Measurements from ENCODE around the gene ATL3.

DNA sequence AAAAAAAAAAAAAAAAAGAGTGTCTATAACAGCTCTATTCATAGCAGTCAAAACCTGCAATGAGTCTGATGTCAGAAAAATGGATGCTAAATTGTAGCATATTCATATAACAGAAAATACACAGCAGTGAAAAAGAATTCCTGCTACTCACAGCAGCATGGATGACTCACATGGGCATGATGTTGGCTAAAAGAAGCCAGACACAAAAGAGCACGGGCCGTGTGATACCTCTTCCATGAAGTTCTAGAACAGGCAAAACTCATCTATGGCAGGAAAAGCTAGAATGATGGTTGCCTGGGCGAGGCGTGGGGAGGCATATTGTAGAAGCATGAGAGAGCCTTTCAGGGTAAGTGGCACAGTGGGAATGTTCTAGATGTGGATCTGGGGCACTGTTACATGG lies 75.9 kb downstream of the ATL3 start:
- TF ChIP-seq, protein P1, sequence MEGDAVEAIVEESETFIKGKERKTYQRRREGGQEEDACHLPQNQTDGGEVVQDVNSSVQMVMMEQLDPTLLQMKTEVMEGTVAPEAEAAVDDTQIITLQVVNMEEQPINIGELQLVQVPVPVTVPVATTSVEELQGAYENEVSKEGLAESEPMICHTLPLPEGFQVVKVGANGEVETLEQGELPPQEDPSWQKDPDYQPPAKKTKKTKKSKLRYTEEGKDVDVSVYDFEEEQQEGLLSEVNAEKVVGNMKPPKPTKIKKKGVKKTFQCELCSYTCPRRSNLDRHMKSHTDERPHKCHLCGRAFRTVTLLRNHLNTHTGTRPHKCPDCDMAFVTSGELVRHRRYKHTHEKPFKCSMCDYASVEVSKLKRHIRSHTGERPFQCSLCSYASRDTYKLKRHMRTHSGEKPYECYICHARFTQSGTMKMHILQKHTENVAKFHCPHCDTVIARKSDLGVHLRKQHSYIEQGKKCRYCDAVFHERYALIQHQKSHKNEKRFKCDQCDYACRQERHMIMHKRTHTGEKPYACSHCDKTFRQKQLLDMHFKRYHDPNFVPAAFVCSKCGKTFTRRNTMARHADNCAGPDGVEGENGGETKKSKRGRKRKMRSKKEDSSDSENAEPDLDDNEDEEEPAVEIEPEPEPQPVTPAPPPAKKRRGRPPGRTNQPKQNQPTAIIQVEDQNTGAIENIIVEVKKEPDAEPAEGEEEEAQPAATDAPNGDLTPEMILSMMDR (conservative IDR thresholded peaks at IDR 0.05 in 1 of 2, IDR thresholded peaks at IDR 0.05 in 1 of 2; ENCODE audit: low read depth in 1 of 2, low read length in 2 of 2): no peak
- TF ChIP-seq EZH2 (IDR thresholded peaks at IDR 0.05; ENCODE audit: low read length, missing control alignments): no peak
